Measurements from ENCODE around the gene VIT.
A peak's percentile ranks its signal among the peaks of the same experiment; 100 is the strongest.

The VIT gene

GRCh38 chr2:36658277-36658748 is 38.2 kb upstream of the VIT start:
- no peak overlapping the region for H3K4me3 ChIP-seq (ENCODE audit: control insufficient read depth, low read depth, low read length)
- no peak for TF ChIP-seq CTCF (IDR thresholded peaks at IDR 0.05; ENCODE audit: control insufficient read depth, insufficient read depth, low read depth, low read length, missing control alignments)
- no peak for DNase-seq (ENCODE audit: low read depth)

GRCh38 chr2:36659218-36659617 is 37.3 kb upstream of the VIT start:
- no peak overlapping the region for H3K4me3 ChIP-seq (ENCODE audit: control insufficient read depth, low read depth, low read length)
- DNase-seq (ENCODE audit: low read depth): no peak
- TF ChIP-seq CTCF (IDR thresholded peaks at IDR 0.05; ENCODE audit: control insufficient read depth, insufficient read depth, low read depth, low read length, missing control alignments): no peak

GRCh38 chr2:36659872-36660312 is 36.6 kb upstream of the VIT start:
- no peak overlapping the region for H3K4me3 ChIP-seq (ENCODE audit: control insufficient read depth, low read depth, low read length)
- no peak for DNase-seq (ENCODE audit: low read depth)
- TF ChIP-seq CTCF (IDR thresholded peaks at IDR 0.05; ENCODE audit: control insufficient read depth, insufficient read depth, low read depth, low read length, missing control alignments): no peak

GRCh38 chr2:36662638-36663037 is 33.9 kb upstream of the VIT start:
- H3K4me3 ChIP-seq (ENCODE audit: control insufficient read depth, low read depth, low read length): no peak overlapping the region
- no peak for DNase-seq (ENCODE audit: low read depth)
- no peak for TF ChIP-seq CTCF (IDR thresholded peaks at IDR 0.05; ENCODE audit: control insufficient read depth, insufficient read depth, low read depth, low read length, missing control alignments)

- DNase-seq (ENCODE audit: low read depth): no peak
- H3K4me3 ChIP-seq (ENCODE audit: control insufficient read depth, low read depth, low read length): no peak overlapping the region
- no peak for TF ChIP-seq CTCF (IDR thresholded peaks at IDR 0.05; ENCODE audit: control insufficient read depth, insufficient read depth, low read depth, low read length, missing control alignments)
Measured at GRCh38 chr2:36663295-36663694, 33.2 kb upstream of the VIT start.

GRCh38 chr2:36663851-36664695 is 32.4 kb upstream of the VIT start:
- DNase-seq (ENCODE audit: low read depth): peak; percentile 69
- peak; percentile 70 for TF ChIP-seq CTCF (IDR thresholded peaks at IDR 0.05; ENCODE audit: control insufficient read depth, insufficient read depth, low read depth, low read length, missing control alignments)

More at GRCh38 chr2:36663851-36664695, 32.4 kb upstream of the VIT start:
- no peak overlapping the region for H3K4me3 ChIP-seq (ENCODE audit: control insufficient read depth, low read depth, low read length)

Data from AG09309 (cell line).